Measurements from ENCODE around the gene TBR1. TPM values are rescaled to one million over a fixed set of nuclear protein-coding genes. Genes with fewer than 3 reads are reported as not detected.

TBR1 gene
- total and polyA plus RNA-seq, 8 donors = under 0.01 TPM; not detected in 7

DNA sequence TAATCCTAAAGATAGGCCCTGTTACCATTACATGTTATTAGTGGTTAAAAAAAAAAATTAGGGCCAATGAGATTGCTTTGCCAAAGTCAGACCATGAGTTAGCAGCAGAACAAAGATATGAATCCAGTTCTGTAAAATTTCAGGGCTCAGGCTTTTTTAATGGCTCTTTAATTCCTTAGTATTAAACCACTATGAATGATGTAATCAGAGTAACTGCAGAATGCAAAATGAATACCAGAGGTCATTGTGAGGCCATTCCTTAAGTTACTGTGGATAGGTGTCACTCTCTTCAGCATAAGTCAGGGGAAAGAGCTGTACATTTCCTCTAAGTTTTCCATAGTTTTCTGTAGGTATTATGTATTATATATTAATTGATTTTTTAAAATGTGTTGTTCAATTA lies 42.2 kb upstream of the TBR1 start:
- no peak for DNase-seq
- TF ChIP-seq, protein P1, sequence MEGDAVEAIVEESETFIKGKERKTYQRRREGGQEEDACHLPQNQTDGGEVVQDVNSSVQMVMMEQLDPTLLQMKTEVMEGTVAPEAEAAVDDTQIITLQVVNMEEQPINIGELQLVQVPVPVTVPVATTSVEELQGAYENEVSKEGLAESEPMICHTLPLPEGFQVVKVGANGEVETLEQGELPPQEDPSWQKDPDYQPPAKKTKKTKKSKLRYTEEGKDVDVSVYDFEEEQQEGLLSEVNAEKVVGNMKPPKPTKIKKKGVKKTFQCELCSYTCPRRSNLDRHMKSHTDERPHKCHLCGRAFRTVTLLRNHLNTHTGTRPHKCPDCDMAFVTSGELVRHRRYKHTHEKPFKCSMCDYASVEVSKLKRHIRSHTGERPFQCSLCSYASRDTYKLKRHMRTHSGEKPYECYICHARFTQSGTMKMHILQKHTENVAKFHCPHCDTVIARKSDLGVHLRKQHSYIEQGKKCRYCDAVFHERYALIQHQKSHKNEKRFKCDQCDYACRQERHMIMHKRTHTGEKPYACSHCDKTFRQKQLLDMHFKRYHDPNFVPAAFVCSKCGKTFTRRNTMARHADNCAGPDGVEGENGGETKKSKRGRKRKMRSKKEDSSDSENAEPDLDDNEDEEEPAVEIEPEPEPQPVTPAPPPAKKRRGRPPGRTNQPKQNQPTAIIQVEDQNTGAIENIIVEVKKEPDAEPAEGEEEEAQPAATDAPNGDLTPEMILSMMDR (IDR thresholded peaks at IDR 0.05) = no peak
- H3K4me1 ChIP-seq = no peaks in the 10 kb centered on the region
- no peaks in the 10 kb centered on the region for H3K9me3 ChIP-seq
- H3K27me3 ChIP-seq = no peaks in the 10 kb centered on the region
- no peaks in the 10 kb centered on the region for H3K36me3 ChIP-seq
- FAIRE-seq = no peak
- intact Hi-C loops (cut with DNase I) = no loop called here
- no peak for ATAC-seq
- H3K4me3 ChIP-seq = no peak overlapping the region
- no peak overlapping the region for H3K27ac ChIP-seq

DNA sequence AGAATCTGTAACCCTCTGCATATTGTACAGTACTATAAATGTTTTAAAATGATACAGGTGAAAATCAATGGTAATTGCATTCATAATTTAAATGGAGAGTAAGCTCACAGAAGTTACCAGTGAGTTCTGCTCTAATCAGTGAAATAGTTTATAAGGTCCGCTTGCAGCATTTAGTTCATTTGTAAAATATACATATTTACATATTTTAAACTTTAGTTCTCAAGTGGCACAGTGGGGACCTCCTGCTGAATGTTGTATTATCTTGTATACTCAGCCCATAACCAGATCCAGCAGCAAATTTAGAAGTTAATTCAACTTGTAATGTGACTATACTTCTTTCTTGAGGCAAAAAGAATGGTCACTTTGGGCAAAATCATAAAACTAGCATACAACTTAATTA lies 41.7 kb upstream of the TBR1 start:
- WGBS, 2 donors = 96 to 100% methylated on average over 1 of the region's 1 CpG
- no peak for DNase-seq
- intact Hi-C loops (cut with DNase I) = no loop called here

DNA sequence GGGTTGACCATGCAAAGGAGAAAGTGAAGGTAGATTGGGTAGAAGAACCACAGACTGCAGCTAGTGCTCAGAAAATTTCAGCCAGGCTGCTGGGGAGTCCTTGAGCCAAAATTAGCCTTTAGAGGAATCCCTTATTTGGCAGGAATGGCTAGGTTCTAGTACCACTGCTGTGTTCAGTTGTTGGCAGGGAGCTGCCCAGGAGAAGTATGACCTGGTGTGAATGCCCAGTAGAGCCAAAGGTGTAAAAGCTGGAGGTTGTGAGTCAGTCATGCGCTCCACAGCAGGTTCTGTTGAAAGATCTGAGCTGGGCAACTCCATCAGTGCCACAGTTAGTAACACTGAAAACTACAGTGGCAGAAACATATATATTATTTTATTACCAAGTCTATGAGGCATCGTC lies 36.4 kb upstream of the TBR1 start:
- intact Hi-C loops (cut with DNase I) = no loop called here
- Histone ChIP-seq H3K4me3 (no peak overlapping the region), H3K36me3 (no peaks in the 10 kb centered on the region), H3K27me3 (no peaks in the 10 kb centered on the region), H3K27ac (no peak overlapping the region), H3K4me1 (no peaks in the 10 kb centered on the region), H3K9me3 (no peaks in the 10 kb centered on the region)
- 97% methylated on average over 2 of the region's 2 CpGs for WGBS, 2 donors
- no peak for ATAC-seq
- TF ChIP-seq, protein P1 (IDR thresholded peaks at IDR 0.05) = no peak
- no peak for FAIRE-seq
- DNase-seq = no peak

More for the DNA sequence above, 41.7 kb upstream of the TBR1 start:
- Histone ChIP-seq H3K36me3 (no peaks in the 10 kb centered on the region), H3K4me3 (no peak overlapping the region), H3K4me1 (no peaks in the 10 kb centered on the region), H3K27ac (no peak overlapping the region), H3K27me3 (no peaks in the 10 kb centered on the region), H3K9me3 (no peaks in the 10 kb centered on the region)
- FAIRE-seq (no peak), ATAC-seq (no peak)
- TF ChIP-seq, protein P1 (IDR thresholded peaks at IDR 0.05) = no peak

- no peaks in the 10 kb centered on the region for H3K36me3 ChIP-seq
- H3K4me3 ChIP-seq = no peak overlapping the region
- H3K27me3 ChIP-seq = no peaks in the 10 kb centered on the region
- WGBS, 2 donors = 95 to 96% methylated on average over 3 of the region's 3 CpGs
- DNase-seq (no peak), FAIRE-seq (no peak), ATAC-seq (no peak)
- no peaks in the 10 kb centered on the region for H3K4me1 ChIP-seq
- H3K27ac ChIP-seq = no peak overlapping the region
- intact Hi-C loops (cut with DNase I) = no loop called here
- no peaks in the 10 kb centered on the region for H3K9me3 ChIP-seq
- TF ChIP-seq, protein P1 (IDR thresholded peaks at IDR 0.05) = no peak
Observed at GRCh38 chr2:161381546-161381945, 34.6 kb upstream of the TBR1 start.

- Histone ChIP-seq H3K36me3 (no peaks in the 10 kb centered on the region), H3K4me3 (no peak overlapping the region), H3K27me3 (no peaks in the 10 kb centered on the region), H3K9me3 (no peaks in the 10 kb centered on the region), H3K4me1 (no peaks in the 10 kb centered on the region), H3K27ac (no peak overlapping the region)
- 94% methylated on average over 4 of the region's 4 CpGs for WGBS, 2 donors
- no peak for ATAC-seq
- intact Hi-C loops (cut with DNase I) = no loop called here
- TF ChIP-seq, protein P1 (IDR thresholded peaks at IDR 0.05) = no peak
- DNase-seq = no peak
- FAIRE-seq = no peak
Observed at GRCh38 chr2:161382747-161383146, 33.4 kb upstream of the TBR1 start.

Measured in pancreas (tissue), 10 donors.